ELR (cell line): Measurements from ENCODE around the gene C2orf92.
"Not testable (repeated sequence)": the region's sequence is repeated elsewhere in the genome, so short reads cannot be mapped to it uniquely, and the experiment has no call there.

Experiments
- DNase-seq: peaks from one replicate; pipeline ENCODE4 v3.0.0-alpha.2; 2015; ENCODE audit warnings: low read depth

The C2orf92 gene

DNA sequence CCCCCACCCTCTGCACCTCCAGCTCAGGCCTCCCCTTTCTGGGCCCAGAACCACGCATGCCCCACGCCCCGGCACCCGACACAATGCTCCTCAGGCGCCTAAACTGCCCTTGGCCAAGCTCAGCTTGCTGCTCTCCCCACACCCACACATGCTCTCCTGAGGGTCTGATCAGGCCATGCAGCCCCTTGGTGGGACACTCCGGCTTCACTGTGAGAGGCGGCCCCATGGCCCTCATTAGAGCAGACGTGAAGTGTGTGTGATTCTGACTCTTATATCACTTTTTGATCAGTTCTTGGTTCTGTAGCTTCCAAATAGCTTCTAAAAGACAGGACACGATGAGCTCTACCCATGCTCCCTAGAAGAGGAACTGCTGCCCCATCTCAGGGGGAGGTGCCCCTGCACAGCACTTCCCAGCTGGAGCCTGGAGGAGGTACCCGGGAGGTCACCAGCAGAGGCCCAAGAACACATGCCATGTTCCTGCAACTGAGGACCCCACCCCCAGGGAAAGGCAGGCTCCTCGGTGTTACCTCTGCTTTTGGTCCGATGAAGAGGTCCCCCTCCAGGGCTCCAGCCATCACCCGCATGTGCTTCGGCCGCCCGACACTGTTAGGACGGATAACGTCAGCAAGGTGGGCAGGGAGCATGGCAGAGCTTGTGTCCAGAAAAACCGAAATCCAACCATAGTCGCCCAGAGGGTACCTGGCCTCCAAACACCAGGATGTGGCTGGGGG, 9.3 kb upstream of the C2orf92 start:
- DNase-seq = no peak

DNA sequence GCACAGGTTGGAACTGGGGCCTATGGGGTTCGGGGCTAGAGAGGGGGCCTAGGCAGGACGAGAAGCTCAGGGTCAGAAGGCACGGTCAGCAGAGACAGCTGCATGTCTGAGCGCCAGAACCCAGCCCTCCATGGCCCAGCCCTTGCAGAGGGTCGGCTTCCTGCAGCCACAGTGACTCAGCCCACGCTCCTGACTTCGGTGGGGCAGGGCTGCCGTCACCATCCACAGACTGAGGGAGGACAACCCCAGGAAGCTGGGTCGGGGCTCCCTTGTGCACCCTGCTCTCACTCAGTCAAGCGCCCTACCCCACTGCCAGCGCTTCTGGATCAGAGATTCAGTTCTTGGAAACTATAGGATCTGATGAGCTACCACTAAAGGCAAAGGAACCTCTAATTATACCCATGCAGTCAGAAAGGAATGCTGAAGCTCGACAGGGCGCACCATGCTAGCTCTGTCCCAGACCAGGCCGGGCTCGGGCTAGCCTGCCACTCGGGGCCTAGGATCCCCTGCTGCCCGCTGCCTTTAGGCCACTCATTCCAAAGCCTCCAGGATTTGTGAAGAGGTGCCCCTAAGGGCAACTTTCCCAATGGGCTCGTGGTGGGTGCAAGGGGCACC, 8.6 kb upstream of the C2orf92 start:
- DNase-seq = peak; percentile 37

GRCh38 chr2:97661927-97662326, 7.6 kb upstream of the C2orf92 start:
- DNase-seq = no peak

DNA sequence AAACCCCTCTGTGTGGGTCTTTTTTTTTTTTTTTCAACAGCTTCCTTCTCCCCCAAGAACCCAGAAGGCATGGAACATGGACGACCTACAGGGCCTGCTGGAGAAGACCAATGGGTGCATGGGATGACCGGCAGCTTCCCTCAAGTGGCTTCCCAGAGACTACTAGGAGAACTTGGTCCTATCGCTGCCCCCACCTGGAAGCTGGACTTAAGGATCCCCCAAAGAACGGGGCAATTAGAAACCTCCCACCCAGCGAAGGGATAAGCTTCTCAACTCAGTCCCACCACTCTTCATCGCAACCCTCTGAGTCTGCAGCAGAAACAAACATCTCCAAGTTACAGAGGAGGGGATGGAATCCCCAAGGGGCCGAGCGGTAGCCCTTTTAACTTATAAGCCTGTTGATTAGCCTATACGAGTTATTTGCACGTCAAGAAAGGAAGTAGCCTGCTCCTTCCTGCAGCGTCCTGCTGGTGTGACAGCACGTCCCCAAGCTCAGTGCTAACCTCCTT, 7.1 kb upstream of the C2orf92 start:
- DNase-seq = no peak

DNA sequence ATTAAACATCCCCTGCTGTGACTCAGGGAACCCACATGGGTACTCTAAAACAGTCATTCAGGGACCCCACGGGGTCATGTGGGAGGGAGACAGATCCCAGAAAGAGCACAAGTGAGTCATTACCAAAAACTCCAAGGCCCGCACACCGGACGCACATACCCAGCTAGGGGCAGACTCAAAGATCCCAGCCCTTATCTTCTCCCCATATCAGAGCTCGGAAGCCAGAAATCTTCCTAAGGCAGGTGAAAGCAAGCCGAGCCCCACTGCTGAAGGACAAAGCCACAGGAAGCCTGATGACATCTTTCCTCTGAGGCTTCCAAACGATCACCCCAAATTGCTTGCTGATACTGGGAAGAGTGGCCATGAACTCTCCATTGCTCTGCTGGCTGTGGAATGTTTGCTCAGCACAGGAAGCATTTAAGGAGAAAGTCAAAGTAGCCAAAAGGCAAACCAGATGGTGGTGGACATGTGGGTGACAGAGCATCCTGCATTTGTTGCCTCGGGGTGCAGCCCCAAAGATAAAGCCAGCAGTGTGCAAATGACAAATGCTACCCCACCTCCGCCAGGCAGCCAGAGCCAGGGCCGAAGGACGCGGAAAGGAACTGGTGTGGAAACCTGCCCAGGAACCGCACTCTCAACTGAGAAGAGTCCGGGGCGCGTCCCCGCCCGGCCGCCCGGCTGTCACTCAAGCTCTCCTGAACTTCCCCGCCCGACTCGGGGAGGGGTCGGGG, 6.5 kb upstream of the C2orf92 start:
- peak; percentile 96 for DNase-seq

GRCh38 chr2:97663626-97663961, 5.9 kb upstream of the C2orf92 start:
- DNase-seq = no peak

DNA sequence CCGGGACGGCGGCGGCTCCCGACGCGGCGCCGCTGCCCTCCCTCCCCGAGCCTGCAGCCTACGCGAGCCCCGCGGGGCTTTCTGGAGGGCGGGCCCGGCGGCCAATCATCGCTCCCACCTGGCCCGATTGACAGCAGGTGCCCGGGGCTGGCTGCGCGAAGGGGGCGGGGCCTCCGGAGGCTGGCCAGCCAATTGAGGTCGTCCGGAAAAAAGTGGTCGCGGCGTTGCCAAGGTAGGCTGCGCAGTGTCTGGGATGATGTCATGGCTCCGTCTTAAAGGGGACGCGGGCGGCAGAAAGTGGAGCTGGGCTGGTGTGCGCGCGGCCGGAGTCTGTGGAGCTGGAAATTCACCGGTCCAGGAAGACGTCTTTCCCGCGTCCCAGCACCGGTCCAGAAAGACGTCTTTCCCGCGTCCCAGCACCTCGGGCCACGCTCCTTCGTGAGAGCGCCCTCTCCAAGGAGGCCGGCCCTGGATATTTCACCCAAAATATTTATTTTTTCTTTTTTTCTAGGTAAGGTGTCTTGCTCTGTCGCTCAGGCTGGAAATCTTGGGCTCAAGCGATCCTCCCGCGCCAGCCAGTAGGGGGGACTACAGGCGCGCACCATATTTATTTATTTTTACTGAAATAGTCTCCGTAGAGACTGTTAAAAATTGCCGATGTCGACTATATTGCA, 5.4 kb upstream of the C2orf92 start, which contains the start of gene ACTR1B:
Gene ACTR1B, minus strand, starts transcription at position 83 of the 674 bp plus-strand sequence. CDS start 154 bp downstream, outside the sequence.
- peak; percentile 99 for DNase-seq

GRCh38 chr2:97664636-97664970, 4.9 kb upstream of the C2orf92 start:
- DNase-seq = peak; percentile 51

DNA sequence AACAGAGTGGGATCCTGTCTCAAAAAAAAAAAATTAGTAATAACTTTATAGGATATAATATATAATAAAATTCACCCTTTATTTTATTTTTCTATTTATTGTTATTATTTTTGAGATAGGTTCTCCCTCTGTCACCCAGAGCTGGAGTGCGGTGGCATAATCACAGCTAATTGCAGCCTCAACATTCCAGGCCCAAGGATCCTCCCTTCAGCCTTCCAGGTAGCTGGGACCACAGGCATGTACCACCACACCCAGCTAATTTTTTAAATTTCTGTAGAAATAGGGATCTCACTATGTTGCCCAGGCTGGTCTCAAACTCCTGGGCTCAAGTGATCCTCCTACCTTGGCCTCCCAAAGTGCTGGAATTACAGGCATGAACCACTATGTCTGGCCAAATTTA, 958 bp downstream of the C2orf92 start:
- no peak for DNase-seq

- no peak for DNase-seq
These were observed 2.0 kb downstream of the C2orf92 start for GRCh38 chr2:97671526-97671925.

GRCh38 chr2:97672606-97673140, 3.2 kb downstream of the C2orf92 start:
- not testable (repeated sequence) for DNase-seq

- DNase-seq = peak; percentile 15
These were observed 3.8 kb downstream of the C2orf92 start for GRCh38 chr2:97673182-97673914.

DNA sequence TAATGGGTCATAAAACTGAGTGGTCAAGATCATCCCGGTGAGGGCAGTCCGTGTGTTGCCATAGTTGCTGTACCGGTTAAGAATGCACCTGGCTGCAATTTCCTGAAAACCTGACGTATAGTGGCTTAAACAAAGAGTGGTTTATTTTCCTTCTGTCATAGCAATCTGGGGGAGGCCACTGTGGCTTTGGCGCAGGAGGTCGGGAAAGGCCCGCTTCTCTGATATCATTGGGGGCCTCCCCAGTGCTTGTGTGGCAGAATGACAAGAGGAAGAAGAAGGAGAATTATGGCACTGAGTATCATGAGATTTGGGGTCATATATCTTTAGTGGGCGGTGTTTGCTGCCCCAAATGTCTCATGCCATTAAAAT, 4.4 kb downstream of the C2orf92 start:
- DNase-seq = no peak

GRCh38 chr2:97675430-97676113, 6.1 kb downstream of the C2orf92 start:
- no peak for DNase-seq

DNA sequence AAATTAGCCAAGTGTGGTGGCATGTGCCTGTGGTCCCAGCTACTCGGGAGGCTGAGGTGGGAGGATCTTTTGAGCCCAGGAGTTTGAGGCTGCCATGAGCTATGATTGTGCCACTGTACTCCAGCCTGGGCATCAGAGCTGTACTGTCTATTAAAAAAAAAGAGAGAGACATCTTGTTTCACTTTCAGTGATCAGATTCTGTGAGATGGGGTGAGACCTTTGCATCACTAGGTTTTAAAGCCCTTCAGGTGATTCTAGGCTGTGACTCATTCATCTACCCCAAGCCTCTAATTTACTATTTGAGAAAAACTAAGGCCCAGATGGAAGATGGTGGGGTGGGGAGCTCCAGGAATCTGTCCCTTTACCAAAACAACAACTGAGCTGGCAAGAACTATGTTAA, 7.1 kb downstream of the C2orf92 start:
- DNase-seq = no peak

GRCh38 chr2:97677480-97677879, 8.0 kb downstream of the C2orf92 start:
- no peak for DNase-seq

DNA sequence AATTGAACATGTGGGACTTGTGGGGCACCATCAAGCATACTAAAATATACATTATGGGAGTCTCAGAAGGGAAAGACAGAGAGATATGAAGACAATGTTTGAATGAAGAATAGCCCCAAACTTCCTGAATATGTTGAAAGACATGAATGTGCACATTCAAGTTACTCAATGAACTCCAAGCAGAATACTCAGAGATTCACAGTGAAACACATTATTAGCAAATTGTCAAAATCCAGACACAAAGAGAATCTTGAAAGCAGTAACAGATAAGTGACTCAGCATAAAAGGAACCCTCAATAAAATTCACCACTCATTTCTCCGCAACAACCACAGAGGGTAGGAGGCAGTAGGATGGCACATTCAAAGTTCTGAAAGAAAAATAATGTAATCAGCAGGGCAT, 8.8 kb downstream of the C2orf92 start:
- no peak for DNase-seq

DNA sequence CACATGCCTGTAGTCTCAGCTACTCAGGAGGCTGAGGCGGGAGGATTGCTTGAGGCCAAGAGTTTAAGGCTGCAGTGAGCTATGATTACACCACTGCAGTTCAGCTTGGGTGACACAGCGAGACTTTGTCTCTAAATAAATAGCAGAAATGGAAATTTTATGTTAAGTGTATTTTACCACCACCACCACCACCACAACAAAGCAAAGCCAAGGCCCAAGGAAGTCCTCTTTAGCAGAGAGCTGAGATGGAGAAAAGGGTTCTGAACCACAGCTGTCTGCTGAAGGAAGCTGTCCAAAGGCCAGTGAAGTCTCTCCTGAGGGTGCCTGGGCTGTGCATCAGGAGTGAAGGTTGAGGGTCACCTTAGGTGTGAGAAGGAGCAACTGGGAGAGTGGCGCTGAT, 17.7 kb downstream of the C2orf92 start:
- DNase-seq = not testable (repeated sequence)

DNA sequence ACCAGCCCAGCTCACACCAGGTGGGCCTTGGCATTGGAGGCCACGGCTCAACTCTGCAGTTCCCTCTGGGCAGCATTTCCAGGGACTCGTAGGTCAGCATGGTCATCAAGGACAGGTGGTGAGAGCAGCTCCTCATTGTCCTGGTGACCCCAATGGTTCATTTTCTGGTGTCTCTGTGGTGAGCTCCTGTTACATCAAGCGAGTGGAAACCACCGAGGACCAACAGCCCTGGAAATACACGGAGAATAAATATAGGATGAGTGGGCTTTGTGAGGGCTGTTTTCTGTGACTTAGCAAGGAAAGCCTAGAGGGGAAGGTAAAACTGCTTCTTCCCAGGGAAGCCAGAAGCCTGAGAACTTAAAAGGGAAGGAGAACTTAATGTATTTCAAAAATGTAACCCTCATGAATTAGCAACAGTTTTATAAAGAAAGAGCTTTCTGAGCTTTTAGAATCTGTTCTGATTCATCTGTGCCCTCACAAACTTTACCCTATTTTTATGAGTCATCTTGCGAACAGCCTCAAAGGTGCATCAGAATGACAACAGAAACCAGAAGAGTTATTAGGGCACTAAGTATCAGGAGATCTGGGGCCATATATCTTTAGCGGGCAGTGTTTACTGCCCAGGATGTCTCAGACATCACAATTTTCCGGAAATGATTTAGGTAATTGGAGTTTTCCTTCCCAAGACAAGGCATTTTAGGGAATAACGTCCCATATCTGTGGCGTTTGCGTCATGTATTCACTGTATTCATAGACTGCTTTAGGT, 18.7 kb downstream of the C2orf92 start:
- DNase-seq = peak; percentile 30

GRCh38 chr2:97691166-97691565, 21.7 kb downstream of the C2orf92 start:
- no peak for DNase-seq
